PC-9 (cell line): ENCODE results near the gene MED27. TPM values are rescaled to one million over a fixed set of nuclear protein-coding genes. Genes with fewer than 3 reads are reported as not detected.
"Not testable (repeated sequence)": the region's sequence is repeated elsewhere in the genome, so short reads cannot be mapped to it uniquely, and the experiment has no call there.

Experiments
- BruUV-seq: library from RNA; stranded (reverse); fragments of 400-500 nt; replicated peaks from 2 replicates; lab custom pipeline; 2021; lab: Mats Ljungman, UMichigan
- CTCF ChIA-PET: fragments of 300-600 bp; sonication (Branson Sonifier 250); formaldehyde crosslinking; loops from one replicate; lab custom pipeline; 2022; ENCODE audit warnings: antibody characterized with exemption; lab: Charles Lee
- POLR2A ChIA-PET: fragments of 300-600 bp; sonication (Branson Sonifier 250); formaldehyde crosslinking; loops from one replicate; lab custom pipeline; 2022; ENCODE audit warnings: antibody characterized with exemption; ENCODE audit not compliant: unreplicated experiment; lab: Charles Lee
- DNase-seq, 2 experiments: peaks; one replicate each; pipeline versions ENCODE4 v3.0.0 to v3.0.0-alpha.2; 2015 to 2022; ENCODE audit warnings: mixed read lengths in 1 of 2
- H2AFZ ChIP-seq: fragments of 200-600 bp; sonication (generic); 2 replicates; pipeline ENCODE4 v1.8.1; 2017; ENCODE audit warnings: antibody characterized with exemption
- H3F3A ChIP-seq: fragments of 200-600 bp; sonication (generic); 2 replicates; pipeline ENCODE4 v1.8.1; 2017; ENCODE audit warnings: antibody characterized with exemption, mild to moderate bottlenecking, low read depth; ENCODE audit not compliant: insufficient read depth
- H3K27ac ChIP-seq: fragments of 200-600 bp; sonication (generic); 2 replicates; pipeline ENCODE4 v1.6.1; 2016; ENCODE audit warnings: mixed run types
- H3K27me3 ChIP-seq: fragments of 200-600 bp; sonication (generic); 2 replicates; pipeline ENCODE4 v1.6.1; 2016; ENCODE audit warnings: low read depth, mixed run types; ENCODE audit not compliant: insufficient read depth
- H3K36me3 ChIP-seq: fragments of 200-600 bp; sonication (generic); 2 replicates; pipeline ENCODE4 v1.6.1; 2016; ENCODE audit warnings: low read depth, mixed run types
- H3K4me1 ChIP-seq: fragments of 200-600 bp; sonication (generic); replicated peaks from 2 replicates; pipeline ENCODE4 v1.6.1; 2016; ENCODE audit warnings: mixed run types; ENCODE audit not compliant: insufficient read depth
- H3K4me2 ChIP-seq: fragments of 200-600 bp; sonication (generic); 2 replicates; pipeline ENCODE4 v1.6.1; 2017; ENCODE audit warnings: mixed run types
- H3K4me3 ChIP-seq: fragments of 200-600 bp; sonication (generic); 2 replicates; pipeline ENCODE4 v1.6.1; 2016; ENCODE audit warnings: mixed run types
- H3K79me2 ChIP-seq: fragments of 200-600 bp; sonication (generic); 2 replicates; pipeline ENCODE4 v1.6.1; 2017; ENCODE audit warnings: low read depth, mixed run types
- H3K9me2 ChIP-seq: fragments of 200-600 bp; sonication (generic); 2 replicates; pipeline ENCODE4 v1.8.1; 2017; ENCODE audit warnings: mild to moderate bottlenecking; ENCODE audit not compliant: insufficient read depth
- H3K9me3 ChIP-seq: fragments of 200-600 bp; sonication (generic); 2 replicates; pipeline ENCODE4 v1.8.1; 2016; ENCODE audit warnings: low read depth; ENCODE audit not compliant: insufficient read depth
- H4K20me1 ChIP-seq: fragments of 200-600 bp; sonication (generic); 2 replicates; pipeline ENCODE4 v1.8.1; 2017; ENCODE audit not compliant: insufficient read depth
- CTCF ChIP-seq: fragments of 200-600 bp; sonication (generic); conservative IDR thresholded peaks from 2 replicates; pipeline ENCODE4 v1.6.1; 2017; ENCODE audit warnings: mixed run types, antibody characterized with exemption, mild to moderate bottlenecking, moderate library complexity
- EZH2 ChIP-seq: fragments of 200-600 bp; sonication (generic); IDR thresholded peaks from 2 replicates; pipeline ENCODE4 v1.8.0; 2017; ENCODE audit warnings: antibody characterized with exemption, low read depth
- intact Hi-C: fragments of 100-400 bp; cut with micrococcal nuclease; formaldehyde crosslinking; loops from one replicate; pipeline ENCODE4 v1.10.0; 2022; ENCODE audit not compliant: unreplicated experiment
- total RNA-seq: library from RNA; stranded (reverse); gene quantifications from 2 replicates; pipeline ENCODE4 v1.2.3, GENCODE V29; 2021

The MED27 gene
- total RNA-seq, 1 experiment from 2014 or later: 31.2 TPM

DNA sequence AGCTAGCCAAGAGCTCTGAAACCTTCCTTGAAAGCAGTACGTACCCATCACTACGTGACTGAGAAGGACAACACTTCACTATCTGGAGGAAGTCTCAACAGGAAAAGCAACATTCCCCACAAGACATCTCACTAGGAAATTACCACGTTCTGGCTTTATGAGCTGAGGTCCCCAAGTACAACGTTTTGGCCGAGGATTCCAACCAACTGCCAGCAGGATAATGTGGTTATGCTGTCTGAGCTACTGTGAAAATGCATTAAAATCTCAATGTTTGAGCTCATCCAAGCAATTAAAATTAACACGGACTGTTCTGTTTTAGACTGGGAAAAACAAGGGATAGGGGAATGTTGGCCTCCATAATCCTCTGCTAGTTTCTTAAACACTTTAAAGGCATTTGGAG, 16.4 kb downstream of the MED27 start:
- H3K9me3 ChIP-seq: no peaks in the 10 kb centered on the region
- H3K4me1 ChIP-seq: no peaks in the 10 kb centered on the region
- H3K79me2 ChIP-seq: 0 out of 2 replicates have a peak, but pooled peaks cover 3% of the 10 kb centered on the region
- H3K27ac ChIP-seq: no peak overlapping the region
- no peaks in the 10 kb centered on the region for H3K9me2 ChIP-seq
- peaks cover 10% of the 10 kb centered on the region for H4K20me1 ChIP-seq
- H3K27me3 ChIP-seq: no peaks in the 10 kb centered on the region
- no peaks in the 10 kb centered on the region for H3K36me3 ChIP-seq
- TF ChIP-seq CTCF: no peak
- no peak for TF ChIP-seq EZH2
- H3K4me2 ChIP-seq: no peak overlapping the region
- ChIA-PET CTCF (no interaction called here), POLR2A (no interaction called here)
- no peak overlapping the region for H2AFZ ChIP-seq
- BruUV-seq: no TSS peak
- no peak for DNase-seq
- intact Hi-C loops: no loop called here
- no peaks in the 10 kb centered on the region for H3F3A ChIP-seq
- H3K4me3 ChIP-seq: no peak overlapping the region

GRCh38 chr9:132062806-132063205, 16.9 kb downstream of the MED27 start:
- no peak overlapping the region for H3K27ac ChIP-seq
- H3K4me3 ChIP-seq: no peak overlapping the region
- no peak for TF ChIP-seq EZH2
- no peak for TF ChIP-seq CTCF
- BruUV-seq: no TSS peak
- 0 out of 2 replicates have a peak, but pooled peaks cover 3% of the 10 kb centered on the region for H3K79me2 ChIP-seq
- no peaks in the 10 kb centered on the region for H3K9me3 ChIP-seq
- POLR2A ChIA-PET: no interaction called here
- no peaks in the 10 kb centered on the region for H3K9me2 ChIP-seq
- CTCF ChIA-PET: no interaction called here
- H3F3A ChIP-seq: no peaks in the 10 kb centered on the region
- intact Hi-C loops: no loop called here
- H2AFZ ChIP-seq: no peak overlapping the region
- no peaks in the 10 kb centered on the region for H3K27me3 ChIP-seq
- DNase-seq: no peak
- no peaks in the 10 kb centered on the region for H3K36me3 ChIP-seq
- no peak overlapping the region for H3K4me2 ChIP-seq
- no peaks in the 10 kb centered on the region for H3K4me1 ChIP-seq
- H4K20me1 ChIP-seq: peaks cover 9% of the 10 kb centered on the region

- Histone ChIP-seq H3K9me2 (no peaks in the 10 kb centered on the region), H4K20me1 (peaks cover 3% of the 10 kb centered on the region), H3K27me3 (no peaks in the 10 kb centered on the region), H3K4me1 (no peaks in the 10 kb centered on the region), H2AFZ (no peak overlapping the region), H3K79me2 (0 out of 2 replicates have a peak, but pooled peaks cover 3% of the 10 kb centered on the region), H3K27ac (no peak overlapping the region), H3K9me3 (no peaks in the 10 kb centered on the region), H3F3A (no peaks in the 10 kb centered on the region), H3K36me3 (no peaks in the 10 kb centered on the region), H3K4me2 (no peak overlapping the region), H3K4me3 (no peak overlapping the region)
- no peak for TF ChIP-seq EZH2
- intact Hi-C loops: no loop called here
- POLR2A ChIA-PET: no interaction called here
- CTCF ChIA-PET: no interaction called here
- no TSS peak for BruUV-seq
- DNase-seq: no peak
Measured at GRCh38 chr9:132061526-132061925, 18.1 kb downstream of the MED27 start.

DNA sequence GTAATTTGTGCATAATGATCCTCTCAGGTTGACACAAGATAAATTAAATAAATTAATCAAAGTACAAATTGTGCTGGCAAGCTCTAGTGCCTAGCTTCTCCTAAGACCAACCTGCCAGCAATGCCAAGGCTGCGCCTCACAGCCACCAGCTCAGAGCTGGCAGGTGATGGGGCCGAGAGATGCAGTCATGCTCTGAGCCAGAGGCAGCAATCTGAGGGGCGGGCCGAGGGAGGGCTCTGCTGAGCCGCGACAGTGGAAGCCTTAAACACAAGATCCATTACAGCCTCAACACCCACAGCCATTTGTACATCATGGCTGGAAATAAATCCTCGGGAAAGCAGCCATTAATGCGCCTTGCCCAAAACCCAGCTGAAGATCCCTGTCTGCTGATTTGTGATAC, 20.3 kb downstream of the MED27 start:
- intact Hi-C loops: no loop called here
- Histone ChIP-seq H3K4me3 (no peak overlapping the region), H3K4me1 (no peaks in the 10 kb centered on the region), H4K20me1 (peaks cover 3% of the 10 kb centered on the region), H3K27ac (no peak overlapping the region), H3K27me3 (no peaks in the 10 kb centered on the region), H2AFZ (no peak overlapping the region), H3F3A (no peaks in the 10 kb centered on the region), H3K79me2 (0 out of 2 replicates have a peak, but pooled peaks cover 9% of the 10 kb centered on the region), H3K36me3 (no peaks in the 10 kb centered on the region), H3K9me2 (no peaks in the 10 kb centered on the region), H3K4me2 (no peak overlapping the region), H3K9me3 (no peaks in the 10 kb centered on the region)
- POLR2A ChIA-PET: no interaction called here
- CTCF ChIA-PET: no interaction called here
- TF ChIP-seq EZH2 (no peak), CTCF (no peak)
- no peak for DNase-seq
- no TSS peak for BruUV-seq

- H3F3A ChIP-seq, H3K4me2 ChIP-seq, CTCF ChIA-PET, H3K27me3 ChIP-seq, H3K36me3 ChIP-seq, intact Hi-C loops, H2AFZ ChIP-seq, H3K4me1 ChIP-seq, POLR2A ChIA-PET, H3K4me3 ChIP-seq, DNase-seq, H3K27ac ChIP-seq, H3K79me2 ChIP-seq, BruUV-seq, H3K9me3 ChIP-seq, H4K20me1 ChIP-seq, H3K9me2 ChIP-seq: not testable (repeated sequence)
Measured at GRCh38 chr9:132058226-132058625, 21.4 kb downstream of the MED27 start.
